Endothelial cell of umbilical vein (primary cell): Measurements from ENCODE around the gene REEP5. TPM values are rescaled to one million over a fixed set of nuclear protein-coding genes. Genes with fewer than 3 reads are reported as not detected.

ENCODE experiments used
- BruUV-seq: library from RNA; stranded (reverse); fragments of 400-500 nt; replicated peaks from 2 replicates; lab custom pipeline; 2021; lab: Mats Ljungman, UMichigan
- CTCF ChIA-PET: fragments of 300-600, 350-600 bp; sonication (Branson Sonifier 250); formaldehyde crosslinking; loops from one replicate; lab custom pipeline; 2021; ENCODE audit warnings: antibody characterized with exemption, inconsistent platforms; lab: Charles Lee
- POLR2A ChIA-PET: fragments of 300-600, 350-600 bp; sonication (Branson Sonifier 250); formaldehyde crosslinking; loops from one replicate; lab custom pipeline; 2021; ENCODE audit warnings: antibody characterized with exemption, inconsistent platforms; lab: Charles Lee
- DNase-seq: peaks from one replicate; pipeline ENCODE4 v3.0.0-alpha.2; 2011; ENCODE audit warnings: low read depth, low spot score
- FAIRE-seq: peaks from 2 replicates; lab custom pipeline; 2011; peaks lifted over from hg19 to GRCh38; lab: Jason Lieb, UNC
- H2AFZ ChIP-seq: 2 replicates; pipeline ENCODE4 v1.6.0; 2012; ENCODE audit warnings: low read depth, low read length, control low read depth, inconsistent platforms
- H3K27ac ChIP-seq: 2 replicates; pipeline ENCODE4 v1.5.1; 2011; ENCODE audit warnings: low read depth, mild to moderate bottlenecking, control low read depth, low read length, moderate library complexity; ENCODE audit not compliant: insufficient read depth
- H3K27me3 ChIP-seq, 2 experiments: 2 replicates each; pipeline versions ENCODE4 v1.6.0 to v1.6.1; 2011; ENCODE audit warnings: low read length in 2 of 2, mixed read lengths in 1 of 2; ENCODE audit not compliant: control insufficient read depth in 2 of 2, insufficient read depth in 2 of 2
- H3K36me3 ChIP-seq, 2 experiments: 2 replicates in 1 of 2; 3 replicates in 1 of 2; pipeline ENCODE4 v1.5.1; 2011; ENCODE audit warnings: low read length in 2 of 2, mild to moderate bottlenecking in 1 of 2, moderate library complexity in 1 of 2; ENCODE audit not compliant: control insufficient read depth in 2 of 2, insufficient read depth in 2 of 2; ENCODE audit errors: extremely low read depth in 1 of 2
- H3K4me1 ChIP-seq: 3 replicates; pipeline ENCODE4 v1.5.1; 2011; ENCODE audit warnings: mild to moderate bottlenecking, low read length; ENCODE audit not compliant: control insufficient read depth, insufficient read depth; ENCODE audit errors: extremely low read depth
- H3K4me2 ChIP-seq: 2 replicates; pipeline ENCODE4 v1.6.1; 2011; ENCODE audit warnings: low read length, control low read depth, mixed read lengths; ENCODE audit not compliant: insufficient read depth
- H3K4me3 ChIP-seq, 3 experiments: fragments of 200-600 bp in 1 of 3; sonication (generic), shearing (Covaris generic) in 1 of 3; replicated peaks in 1 of 3; 2 replicates each; pipeline ENCODE4 v1.5.1; 2011 to 2016; ENCODE audit warnings: control low read depth in 3 of 3, low read length in 3 of 3, mild to moderate bottlenecking in 2 of 3, inconsistent platforms in 1 of 3, low read depth in 1 of 3, moderate library complexity in 1 of 3; ENCODE audit not compliant: insufficient read depth in 1 of 3
- H3K79me2 ChIP-seq: 2 replicates; pipeline ENCODE4 v1.6.0; 2012; ENCODE audit warnings: low read length, inconsistent platforms; ENCODE audit not compliant: control insufficient read depth, insufficient read depth
- H3K9ac ChIP-seq: replicated peaks from 2 replicates; pipeline ENCODE3; 2011; ENCODE audit warnings: low read length, control low read depth; ENCODE audit not compliant: insufficient read depth; ENCODE audit errors: extremely low read depth
- H3K9me1 ChIP-seq: replicated peaks from 3 replicates; pipeline ENCODE4 v1.6.0; 2011; ENCODE audit warnings: mild to moderate bottlenecking, low read length; ENCODE audit not compliant: control insufficient read depth, insufficient read depth; ENCODE audit errors: extremely low read depth
- H3K9me3 ChIP-seq: replicated peaks from 2 replicates; pipeline ENCODE4 v1.5.1; 2012; ENCODE audit warnings: low read length, inconsistent platforms; ENCODE audit not compliant: control insufficient read depth, insufficient read depth
- H4K20me1 ChIP-seq: replicated peaks from 2 replicates; pipeline ENCODE3; 2011; ENCODE audit warnings: mild to moderate bottlenecking, low read length; ENCODE audit not compliant: control insufficient read depth, insufficient read depth; ENCODE audit errors: extremely low read depth
- CTCF ChIP-seq, 2 donors: IDR thresholded peaks; 1 replicate in 1 of 2; 2 replicates in 1 of 2; pipeline ENCODE4 v1.5.1; 2011; ENCODE audit warnings: low read length in 2 of 2, mild to moderate bottlenecking in 2 of 2, moderate library complexity in 2 of 2, control low read depth in 1 of 2, inconsistent platforms in 1 of 2, low read depth in 1 of 2; ENCODE audit not compliant: insufficient read depth in 1 of 2; ENCODE audit errors: extremely low read depth in 1 of 2
- EZH2 ChIP-seq: IDR thresholded peaks from 2 replicates; pipeline ENCODE4 v1.6.1; 2012; ENCODE audit warnings: borderline replicate concordance, low read depth, mild to moderate bottlenecking, moderate library complexity, low read length, inconsistent platforms; ENCODE audit not compliant: severe bottlenecking
- FOS ChIP-seq: IDR thresholded peaks from 2 replicates; pipeline ENCODE4 v1.6.1; 2011; ENCODE audit warnings: mild to moderate bottlenecking, low read length, moderate library complexity, borderline replicate concordance; ENCODE audit not compliant: insufficient read depth
- GATA2 ChIP-seq: IDR thresholded peaks from 2 replicates; pipeline ENCODE4 v1.7.0; 2011; ENCODE audit warnings: low read depth, mild to moderate bottlenecking, moderate library complexity, mixed read lengths, low read length; ENCODE audit not compliant: insufficient read length, insufficient read depth
- JUN ChIP-seq: IDR thresholded peaks from 2 replicates; pipeline ENCODE4 v1.6.1; 2011; ENCODE audit warnings: borderline replicate concordance, low read depth; ENCODE audit not compliant: insufficient read length, insufficient read depth
- MYC ChIP-seq: IDR thresholded peaks from one replicate; pipeline ENCODE4 v1.6.1; 2011; ENCODE audit warnings: mild to moderate bottlenecking, low read depth, low read length
- POLR2A ChIP-seq: IDR thresholded peaks from 2 replicates; pipeline ENCODE4 v1.6.1; 2012; ENCODE audit warnings: low read depth, mild to moderate bottlenecking, control low read depth, low read length
- POLR2AphosphoS5 ChIP-seq: IDR thresholded peaks from 2 replicates; pipeline ENCODE4 v1.6.1; 2012; ENCODE audit warnings: low read depth, mild to moderate bottlenecking, control low read depth, low read length, moderate library complexity; ENCODE audit not compliant: insufficient read depth
- dilution Hi-C: fragments of 300-500 bp; cut with MboI; formaldehyde crosslinking; loops from one replicate; pipeline ENCODE4 v1.15.0; 2019; ENCODE audit warnings: low sequenced_read_pairs; ENCODE audit not compliant: extremely low pct_ligation_motif_present
- intact Hi-C: fragments of 100-400 bp; cut with micrococcal nuclease; formaldehyde crosslinking; loops from one replicate; pipeline ENCODE4 v1.10.0; 2022
- polyA plus RNA-seq, 4 experiments: library from polyadenylated mRNA; depleted of rRNA in 3 of 4; stranded (reverse) in 3 of 4; unstranded in 1 of 4; fragments of >200 nt; gene quantifications; 2 replicates each; pipeline versions ENCODE4 v1.2.1 to v1.2.3, GENCODE V29; 2011 to 2012; ENCODE audit warnings: missing spikeins in 1 of 4
- total RNA-seq: library from RNA; stranded (reverse); gene quantifications from 2 replicates; pipeline ENCODE4 v1.2.3, GENCODE V29; 2021
- TF ChIP-seq, protein P1 (sequence below): IDR thresholded peaks from 2 replicates; pipeline ENCODE4 v1.6.1; 2011; ENCODE audit not compliant: insufficient read depth, insufficient read length

Gene REEP5
- total and polyA plus RNA-seq, 2 donors (not counting 3 experiments of a cell fraction or from before 2014, with no cell fraction given), result 98.0 to 163 TPM

- Histone ChIP-seq H3K79me2 (peaks cover 61% of the 10 kb centered on the region), H3K9ac (no peak overlapping the region), H3K27me3 (no peaks in the 10 kb centered on the region), H3K4me1 (peaks cover 8% of the 10 kb centered on the region), H3K9me3 (no peaks in the 10 kb centered on the region), H3K36me3 (peaks cover 9 to 11% of the 10 kb centered on the region in 2 experiments), H4K20me1 (no peaks in the 10 kb centered on the region), H3K4me2 (no peak overlapping the region), H2AFZ (no peak overlapping the region), H3K27ac (no peak overlapping the region), H3K4me3 (no peak overlapping the region), H3K9me1 (no peaks in the 10 kb centered on the region)
- BruUV-seq, result no TSS peak
- ChIA-PET POLR2A (no interaction called here), CTCF (interaction anchor here (0.8 kb wide), 1 partner anchor 70 kb away, joined by 3 read pairs; no protein-coding TSS in a partner anchor)
- DNase-seq (no peak), FAIRE-seq (no peak)
- no peak for TF ChIP-seq EZH2
- no peak for TF ChIP-seq MYC
- TF ChIP-seq JUN, result no peak
- TF ChIP-seq FOS, result no peak
- no peak for TF ChIP-seq GATA2
- TF ChIP-seq CTCF (IDR thresholded peaks at IDR 0.05; ENCODE audit: extremely low read depth in 1 of 2, insufficient read depth in 1 of 2, low read depth in 1 of 2, low read length in 2 of 2), result no peak
- TF ChIP-seq POLR2A, result no peak
- no peak for TF ChIP-seq POLR2AphosphoS5
- TF ChIP-seq, protein P1, sequence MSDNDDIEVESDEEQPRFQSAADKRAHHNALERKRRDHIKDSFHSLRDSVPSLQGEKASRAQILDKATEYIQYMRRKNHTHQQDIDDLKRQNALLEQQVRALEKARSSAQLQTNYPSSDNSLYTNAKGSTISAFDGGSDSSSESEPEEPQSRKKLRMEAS, result no peak
- dilution Hi-C loops (no loop called here), intact Hi-C loops (no loop called here)
These were observed 3.3 kb downstream of the REEP5 start for GRCh38 chr5:112918679-112919078.
